Thyroid gland (tissue), 4 donors: ENCODE measurements around the gene RFTN2. TPM values are rescaled to one million over a fixed set of nuclear protein-coding genes. Genes with fewer than 3 reads are reported as not detected.
"Not testable (repeated sequence)": the region's sequence is repeated elsewhere in the genome, so short reads cannot be mapped to it uniquely, and the experiment has no call there.

Experiments used
- DNase-seq, 2 donors: peaks; one replicate each; pipeline ENCODE4 v3.0.0-alpha.2; 2019
- H3K27ac ChIP-seq, 3 donors: fragments of 200-600 bp; sonication (generic); 1 replicate in 2 of 3; 2 replicates in 1 of 3; pipeline ENCODE4 v1.5.1; 2016 to 2019; ENCODE audit warnings: mild to moderate bottlenecking in 1 of 3, moderate library complexity in 1 of 3
- H3K27me3 ChIP-seq: fragments of 200-600 bp; sonication (generic); one replicate; pipeline ENCODE4 v1.5.1; 2019
- H3K36me3 ChIP-seq, 2 donors: fragments of 200-600 bp; sonication (generic); one replicate each; pipeline ENCODE4 v1.5.1; 2016 to 2019
- H3K4me1 ChIP-seq, 2 donors: fragments of 200-600 bp; sonication (generic); one replicate each; pipeline ENCODE4 v1.5.1; 2017 to 2019
- H3K4me3 ChIP-seq, 3 donors: fragments of 200-600 bp; sonication (generic); replicated peaks in 1 of 3; 1 replicate in 2 of 3; 2 replicates in 1 of 3; pipeline ENCODE4 v1.5.1; 2016; ENCODE audit warnings: mild to moderate bottlenecking in 1 of 3
- H3K9me3 ChIP-seq: fragments of 200-600 bp; sonication (generic); one replicate; pipeline ENCODE4 v1.5.1; 2017
- CTCF ChIP-seq, 6 experiments: fragments of 200-600 bp in 3 of 6; fragments of 450-650 bp in 3 of 6; sonication (generic) in 3 of 6; IDR thresholded peaks; one replicate each; pipeline ENCODE4 v1.5.1; 2016 to 2019; ENCODE audit warnings: antibody characterized with exemption in 6 of 6, mild to moderate bottlenecking in 2 of 6, inconsistent platforms in 1 of 6, moderate library complexity in 1 of 6
- POLR2A ChIP-seq, 2 donors: fragments of 450-650 bp; IDR thresholded peaks; one replicate each; pipeline ENCODE4 v1.6.1; 2017; ENCODE audit warnings: antibody characterized with exemption in 2 of 2, mild to moderate bottlenecking in 2 of 2, moderate library complexity in 1 of 2
- WGBS, 2 donors: methylation state at CpG; one replicate each; pipeline ENCODE4 v1.1.5; 2017; 5-methylcytosine and 5-hydroxymethylcytosine counted together
- intact Hi-C: fragments of 100-400 bp; cut with DNase I; formaldehyde crosslinking; loops from one replicate; pipeline ENCODE4 v1.15.1; 2023
- total RNA-seq, 4 donors: library from RNA; depleted of rRNA; stranded (reverse); fragments of >200 nt; gene quantifications; one replicate each; pipeline ENCODE4 v1.2.3, GENCODE V29; 2016

The RFTN2 gene
- total RNA-seq, 4 donors from 2014 or later, result 5.3 to 12.9 (median 9.4) TPM

- H3K4me1 ChIP-seq, result no peaks in the 10 kb centered on the region
- no peak for DNase-seq
- WGBS, 2 donors, result 91 to 95% methylated on average over 14 to 24 of the region's 32 CpGs
- intact Hi-C loops, result no loop called here
- H3K9me3 ChIP-seq, result no peaks in the 10 kb centered on the region
- H3K4me3 ChIP-seq, result no peak overlapping the region
- no peaks in the 10 kb centered on the region for H3K36me3 ChIP-seq
- TF ChIP-seq POLR2A (IDR thresholded peaks at IDR 0.05) (no peak), CTCF (IDR thresholded peaks at IDR 0.05) (no peak)
- H3K27ac ChIP-seq, result no peak overlapping the region
- H3K27me3 ChIP-seq, result no peaks in the 10 kb centered on the region
Measured at GRCh38 chr2:197591339-197592072, 83.9 kb downstream of the RFTN2 start.

GRCh38 chr2:197587255-197587654 is 88.1 kb downstream of the RFTN2 start:
- H3K36me3 ChIP-seq, H3K4me3 ChIP-seq, H3K4me1 ChIP-seq, intact Hi-C loops, H3K27me3 ChIP-seq, DNase-seq, H3K27ac ChIP-seq, H3K9me3 ChIP-seq: not testable (repeated sequence)
- 90 to 94% methylated on average over 7 of the region's 7 CpGs for WGBS, 2 donors

GRCh38 chr2:197580166-197580565 is 95.2 kb downstream of the RFTN2 start:
- WGBS, 2 donors, result 82 to 94% methylated on average over 3 of the region's 3 CpGs
- H3K27ac ChIP-seq, H3K36me3 ChIP-seq, H3K9me3 ChIP-seq, H3K4me3 ChIP-seq, intact Hi-C loops, H3K4me1 ChIP-seq, DNase-seq, H3K27me3 ChIP-seq: not testable (repeated sequence)

GRCh38 chr2:197578294-197578693 is 97.1 kb downstream of the RFTN2 start:
- DNase-seq, H3K27me3 ChIP-seq, intact Hi-C loops, H3K27ac ChIP-seq, H3K4me3 ChIP-seq, H3K9me3 ChIP-seq, H3K36me3 ChIP-seq, H3K4me1 ChIP-seq: not testable (repeated sequence)
- WGBS, 2 donors, result 77 to 80% methylated on average over 2 of the region's 2 CpGs

- no peaks in the 10 kb centered on the region for H3K9me3 ChIP-seq
- H3K27me3 ChIP-seq, result no peaks in the 10 kb centered on the region
- TF ChIP-seq POLR2A (IDR thresholded peaks at IDR 0.05), result no peak
- TF ChIP-seq CTCF (IDR thresholded peaks at IDR 0.05), result no peak
- no peak overlapping the region for H3K4me3 ChIP-seq
- intact Hi-C loops, result no loop called here
- 87% methylated on average over 4 of the region's 4 CpGs for WGBS, 2 donors
- no peak overlapping the region for H3K27ac ChIP-seq
- H3K4me1 ChIP-seq, result no peaks in the 10 kb centered on the region
- DNase-seq, result no peak
- H3K36me3 ChIP-seq, result no peaks in the 10 kb centered on the region
Measured at GRCh38 chr2:197577446-197577845, 97.9 kb downstream of the RFTN2 start.

- no peak overlapping the region for H3K27ac ChIP-seq
- H3K36me3 ChIP-seq, result no peaks in the 10 kb centered on the region
- no peak for DNase-seq
- WGBS, 2 donors, result 46 to 50% methylated on average over 3 of the region's 3 CpGs
- H3K4me3 ChIP-seq, result no peak overlapping the region
- no peaks in the 10 kb centered on the region for H3K27me3 ChIP-seq
- intact Hi-C loops, result no loop called here
- TF ChIP-seq POLR2A (IDR thresholded peaks at IDR 0.05), result no peak
- no peak for TF ChIP-seq CTCF (IDR thresholded peaks at IDR 0.05)
- H3K9me3 ChIP-seq, result no peaks in the 10 kb centered on the region
- no peaks in the 10 kb centered on the region for H3K4me1 ChIP-seq
Measured at GRCh38 chr2:197576631-197577030, 98.8 kb downstream of the RFTN2 start.
